ENCODE data around the gene YIF1A.
"Not testable (repeated sequence)": the region's sequence is repeated elsewhere in the genome, so short reads cannot be mapped to it uniquely, and the experiment has no call there.

Gene YIF1A

DNA sequence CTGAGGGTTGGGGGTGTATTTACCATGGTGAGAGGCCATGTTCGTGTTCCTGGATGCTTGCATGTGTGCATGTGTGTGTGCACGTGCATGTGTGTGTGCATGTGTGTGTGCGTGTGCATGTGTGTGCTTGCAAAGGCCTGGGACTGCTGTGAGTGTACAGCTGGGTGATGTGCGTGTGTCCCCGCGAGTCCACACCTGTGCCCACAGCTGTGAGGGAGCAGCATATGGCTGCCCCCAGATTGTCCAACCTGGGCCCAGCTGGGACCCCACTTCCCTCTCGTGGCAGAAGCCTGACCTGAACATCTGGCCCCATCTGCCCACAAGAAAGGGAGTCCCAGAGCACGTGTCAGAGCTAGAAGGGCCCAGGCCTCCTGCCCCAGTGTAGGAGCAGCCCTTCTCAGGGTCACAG is 36.3 kb upstream of the YIF1A start:
- DNase-seq, result no peak

DNA sequence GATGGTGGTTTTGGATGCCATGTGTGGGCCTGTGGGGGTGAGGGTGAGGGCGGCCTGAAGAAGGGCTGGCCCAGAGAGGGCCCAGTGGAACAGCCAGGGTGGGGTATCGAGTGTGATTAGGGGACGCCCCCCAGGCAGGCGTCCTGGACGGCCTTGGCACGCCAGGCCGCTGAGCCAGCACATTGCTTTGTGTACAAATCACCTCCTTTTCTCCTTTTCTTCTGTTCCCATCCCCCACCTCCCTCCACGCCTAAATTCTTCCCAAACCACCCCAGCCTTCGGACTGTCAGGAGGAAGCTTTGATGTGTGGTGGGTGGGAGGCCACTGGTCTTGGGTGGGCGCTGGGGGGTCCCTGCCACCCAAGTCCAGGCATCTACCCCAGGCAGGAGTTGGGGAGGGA is 35.7 kb upstream of the YIF1A start:
- DNase-seq, result no peak

DNA sequence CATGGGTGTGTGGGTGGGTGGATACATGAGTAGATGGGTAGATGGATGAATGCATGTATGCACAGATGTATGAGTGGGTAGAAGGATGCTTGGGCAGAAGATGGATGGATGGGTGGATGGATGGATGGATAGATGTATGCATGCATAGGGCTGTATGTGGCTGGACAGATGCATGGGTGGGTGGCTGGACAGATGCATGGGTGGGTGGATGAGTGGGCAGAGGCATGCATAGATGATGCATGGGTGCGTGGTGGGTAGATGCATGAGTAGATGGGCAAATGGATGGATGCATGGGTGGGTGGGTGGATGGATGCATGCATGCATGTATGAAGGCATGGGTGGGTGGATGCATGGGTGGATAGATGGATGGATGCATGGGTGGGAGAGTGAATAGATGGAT is 34.7 kb upstream of the YIF1A start:
- DNase-seq, result no peak

DNA sequence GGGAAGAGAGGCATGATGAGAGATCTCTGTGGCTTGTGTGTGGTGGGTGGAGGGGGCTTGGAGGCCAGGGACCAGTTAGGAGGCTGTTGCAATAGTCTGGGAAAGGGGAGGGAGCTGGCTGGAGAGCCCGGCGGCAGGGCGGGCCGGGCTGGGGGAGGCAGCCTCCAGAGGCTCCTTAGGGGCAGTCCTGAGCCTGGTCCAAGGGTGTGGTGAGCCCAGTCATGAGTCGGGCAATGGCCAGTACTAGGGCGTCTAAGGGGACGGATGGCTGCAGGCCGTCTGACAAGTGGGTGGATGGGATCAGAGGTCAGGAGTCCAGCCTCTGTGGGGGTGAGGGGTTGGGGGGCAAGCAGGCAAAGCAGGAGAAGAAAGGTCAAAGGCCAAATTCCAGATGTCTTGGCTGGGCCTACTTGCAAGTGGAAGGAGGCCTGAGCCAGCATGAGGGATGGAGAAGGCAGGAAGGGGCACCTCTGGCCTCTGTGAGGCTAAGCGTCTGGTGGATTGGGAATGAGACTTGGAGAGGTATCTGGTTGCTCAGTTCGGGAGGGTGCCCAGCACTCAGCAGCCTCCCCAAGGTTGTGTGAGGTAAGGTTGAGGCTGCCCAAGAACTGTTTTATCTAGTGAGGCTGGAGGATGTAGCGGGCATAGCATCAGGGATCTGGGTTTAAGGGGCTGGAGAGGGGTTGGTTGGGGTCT is 33.9 kb upstream of the YIF1A start:
- no peak for DNase-seq

- DNase-seq, result no peak
Measured at GRCh38 chr11:66321606-66322005, 32.7 kb upstream of the YIF1A start.

GRCh38 chr11:66320748-66321147 is 31.8 kb upstream of the YIF1A start:
- not testable (repeated sequence) for DNase-seq

- not testable (repeated sequence) for DNase-seq
Measured at GRCh38 chr11:66320289-66320688, 31.3 kb upstream of the YIF1A start.

- no peak for DNase-seq
Measured at GRCh38 chr11:66318600-66318970, 29.6 kb upstream of the YIF1A start.

DNA sequence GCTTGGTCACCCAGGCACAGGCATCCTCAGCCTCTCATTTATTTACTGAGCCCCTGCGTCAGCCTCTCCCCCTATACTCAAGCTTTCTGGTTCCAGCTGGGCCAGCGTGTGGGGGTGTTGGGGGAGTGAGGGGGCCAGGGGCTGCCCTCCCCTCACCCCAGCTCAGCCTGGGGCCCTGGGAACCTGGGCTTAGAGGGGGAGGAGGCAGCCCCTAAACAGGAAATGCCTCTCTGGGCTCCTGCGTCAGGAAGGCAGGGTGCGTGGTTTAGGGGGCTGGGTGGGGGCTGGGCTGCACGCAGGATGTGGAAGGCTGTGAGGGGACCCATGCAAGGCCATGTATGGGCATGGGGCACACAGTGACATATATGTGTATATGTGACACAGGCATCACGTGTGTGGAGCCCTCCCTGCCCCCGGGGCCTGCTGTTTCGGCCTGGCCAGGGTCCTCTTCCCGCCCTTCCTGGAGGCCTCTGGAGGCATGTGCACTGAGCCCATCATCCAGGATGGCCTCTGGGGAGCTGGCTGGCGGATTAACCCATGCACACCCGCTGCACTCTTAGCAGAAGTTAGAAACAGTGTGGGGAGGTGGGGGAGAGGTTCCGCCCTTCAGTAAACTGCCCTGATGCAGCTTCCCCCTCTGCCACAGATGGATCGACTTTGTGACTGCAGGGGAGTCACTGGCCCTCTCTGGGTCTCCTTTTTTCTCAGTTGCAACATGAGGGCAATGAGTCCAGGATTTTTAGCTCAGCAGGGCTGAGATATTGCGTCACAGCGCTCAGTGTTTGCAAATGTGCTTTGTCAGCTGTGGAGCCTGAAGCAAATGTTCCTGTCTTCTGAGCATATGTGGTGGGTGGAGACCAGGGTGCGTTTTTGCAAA is 29.0 kb upstream of the YIF1A start:
- DNase-seq, result no peak

GRCh38 chr11:66317322-66317722 is 28.4 kb upstream of the YIF1A start:
- no peak for DNase-seq

GRCh38 chr11:66316849-66317251 is 27.9 kb upstream of the YIF1A start, which contains the start of gene CD248:
CD248 (minus strand) TSS chr11:66317044; CDS start chr11:66317027, 17 bp downstream.
- DNase-seq, result no peak

GRCh38 chr11:66315921-66316811 is 27.2 kb upstream of the YIF1A start:
- no peak for DNase-seq

- no peak for DNase-seq
Measured at GRCh38 chr11:66315498-66315885, 26.5 kb upstream of the YIF1A start.

DNA sequence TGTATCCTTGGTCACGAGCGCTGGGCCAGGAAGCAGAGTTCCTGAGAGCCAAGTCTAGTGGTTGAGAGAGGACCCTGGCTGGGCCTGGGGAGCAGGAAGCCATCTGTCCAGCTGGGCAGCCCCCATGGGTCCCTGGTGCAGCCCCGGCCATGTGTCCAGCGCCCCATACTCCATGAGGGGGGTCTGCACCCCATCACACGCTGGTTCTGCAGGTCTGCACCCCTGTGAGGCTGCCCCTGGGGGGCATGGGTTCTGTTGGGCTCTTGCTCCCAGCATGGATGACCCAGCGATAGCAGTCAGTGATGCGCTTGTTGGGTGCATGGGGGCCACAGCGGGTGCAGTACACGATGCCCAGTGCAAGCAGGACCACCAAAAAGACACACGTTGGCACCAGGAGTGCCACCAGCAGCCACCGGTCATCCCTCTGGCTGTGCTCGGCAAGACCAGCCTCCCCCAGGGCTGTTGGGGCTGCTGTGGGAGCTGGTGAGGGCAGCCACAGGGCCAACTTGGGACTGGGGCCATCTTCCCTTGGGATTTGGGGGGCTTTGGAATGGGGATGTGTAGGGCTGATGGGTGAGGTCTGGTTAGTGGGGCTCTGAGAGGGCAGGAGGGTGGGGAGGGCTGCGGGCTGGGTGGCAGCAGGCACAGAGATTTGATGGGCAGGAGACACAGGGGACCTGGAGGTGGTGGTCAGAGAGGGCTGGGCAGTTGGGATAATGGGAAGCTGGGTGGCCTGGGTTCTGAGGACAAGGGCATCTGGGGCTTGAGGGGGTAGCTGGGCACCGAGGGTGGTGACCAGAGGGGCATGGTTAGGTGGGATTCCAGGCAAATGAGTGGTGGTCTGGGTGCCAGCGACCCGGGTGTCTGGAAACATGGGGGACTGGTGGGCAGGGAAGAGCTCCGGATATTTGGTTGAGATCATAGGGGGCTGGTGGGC is 25.9 kb upstream of the YIF1A start:
- no peak for DNase-seq

GRCh38 chr11:66314186-66314501 is 25.2 kb upstream of the YIF1A start:
- no peak for DNase-seq

DNA sequence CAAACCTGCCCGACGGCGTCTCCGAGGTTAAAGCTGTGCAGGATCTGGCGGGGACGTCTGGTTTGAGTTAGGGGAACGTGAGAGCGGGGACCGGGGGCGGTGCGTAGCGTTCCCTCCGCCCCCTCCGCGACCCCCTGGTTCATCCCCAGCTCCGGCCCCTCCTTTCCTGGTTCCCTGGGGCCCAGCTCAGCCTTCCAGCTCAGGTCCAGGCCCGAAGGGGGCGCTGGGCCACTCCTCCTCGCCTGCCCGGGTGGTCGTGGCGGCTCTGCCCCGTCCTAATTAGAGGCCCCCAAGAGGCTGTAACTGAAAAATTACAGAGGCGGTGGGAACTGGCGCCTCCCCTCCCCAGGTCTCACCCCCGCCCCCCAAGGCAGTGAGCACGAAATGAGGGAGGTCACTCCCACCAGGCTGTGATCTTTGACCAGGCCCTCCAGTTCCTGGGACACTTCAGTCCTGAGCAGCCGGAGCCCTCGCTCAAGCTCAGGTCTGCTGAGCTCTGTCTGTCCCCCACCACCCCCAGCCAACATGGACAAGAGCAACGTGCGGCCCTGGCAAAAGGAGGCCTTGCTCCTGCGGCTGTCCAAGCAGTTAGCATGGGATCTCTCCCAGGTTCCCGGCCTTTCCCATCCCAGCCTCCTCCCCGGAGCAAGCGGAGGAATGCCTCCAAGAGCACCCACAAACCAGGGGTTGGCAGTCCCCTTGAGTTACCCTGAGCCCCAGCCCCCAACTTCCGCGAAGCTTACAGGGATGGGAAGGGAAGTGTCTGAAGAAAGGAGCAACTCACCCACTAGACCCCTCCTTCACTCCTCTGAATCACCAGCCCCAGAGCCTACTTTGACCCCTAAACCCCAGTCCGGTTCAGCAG is 24.6 kb upstream of the YIF1A start:
- no peak for DNase-seq

DNA sequence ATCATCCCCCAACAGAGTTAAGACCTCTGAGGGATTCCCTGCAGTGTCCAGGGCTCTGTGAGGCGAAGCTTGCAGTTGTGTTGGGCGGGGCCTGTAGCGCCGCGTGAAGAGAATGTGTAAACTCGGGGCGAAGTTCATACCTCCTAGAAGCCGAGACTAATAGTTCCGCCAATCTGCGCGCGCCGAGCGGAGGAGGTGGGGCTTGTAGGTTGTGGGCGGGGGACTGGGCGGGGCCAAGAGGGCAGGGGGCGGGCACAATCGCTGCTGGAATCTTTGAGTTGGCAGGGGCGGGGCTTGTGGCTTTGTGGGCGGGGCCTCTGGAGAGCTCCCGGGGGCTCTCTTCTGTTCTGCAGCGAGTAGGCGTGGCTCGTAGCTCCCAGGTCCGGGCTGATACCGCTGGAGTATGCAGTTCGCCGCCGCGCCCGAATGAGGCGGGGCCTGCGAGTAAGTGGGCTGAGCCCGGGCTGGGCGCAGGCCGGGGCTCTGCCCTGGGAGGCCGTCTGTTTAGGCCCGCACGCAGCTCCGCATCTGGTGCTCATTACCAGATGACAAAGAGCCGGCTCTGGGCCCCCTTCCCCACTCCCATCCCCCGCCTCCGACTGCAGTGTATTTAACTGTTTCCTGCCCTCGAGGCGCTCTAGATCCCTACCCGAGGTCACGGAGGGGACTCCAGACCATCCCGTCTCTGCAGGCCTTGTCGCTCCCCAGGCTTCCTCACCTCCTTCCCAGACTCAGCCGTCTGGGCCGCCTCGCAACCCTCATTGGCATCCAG is 23.8 kb upstream of the YIF1A start:
- peak; percentile 76 for DNase-seq

DNA sequence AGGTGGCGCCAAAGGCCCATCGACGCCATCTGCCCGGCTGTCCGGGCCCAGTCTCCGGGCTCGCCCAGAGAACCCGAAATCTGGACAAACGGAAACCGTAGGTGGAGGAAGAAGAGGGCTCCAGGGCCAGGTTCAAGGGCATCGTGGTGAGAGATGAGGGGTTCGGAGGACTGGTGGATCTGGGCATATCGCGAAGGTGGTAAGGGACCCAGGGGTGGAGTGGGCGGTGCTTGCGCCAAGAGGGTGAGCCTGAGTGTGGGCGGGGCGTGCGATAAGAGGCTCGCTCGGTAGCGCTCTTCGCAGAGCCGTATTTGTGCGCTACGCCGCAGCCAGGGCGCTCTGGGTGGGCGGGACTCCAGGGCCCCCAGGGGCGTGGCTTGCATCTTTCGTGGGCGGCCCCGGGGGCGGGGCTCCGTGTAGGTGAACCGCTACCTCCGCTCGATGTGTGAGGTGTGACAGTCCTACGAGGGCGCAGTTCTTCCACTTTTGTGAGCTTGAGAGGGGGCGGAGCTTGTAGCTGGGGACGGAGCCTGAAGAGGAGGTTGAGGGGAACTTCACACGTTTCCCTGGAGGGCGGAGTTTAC is 23.1 kb upstream of the YIF1A start:
- peak; percentile 64 for DNase-seq

DNA sequence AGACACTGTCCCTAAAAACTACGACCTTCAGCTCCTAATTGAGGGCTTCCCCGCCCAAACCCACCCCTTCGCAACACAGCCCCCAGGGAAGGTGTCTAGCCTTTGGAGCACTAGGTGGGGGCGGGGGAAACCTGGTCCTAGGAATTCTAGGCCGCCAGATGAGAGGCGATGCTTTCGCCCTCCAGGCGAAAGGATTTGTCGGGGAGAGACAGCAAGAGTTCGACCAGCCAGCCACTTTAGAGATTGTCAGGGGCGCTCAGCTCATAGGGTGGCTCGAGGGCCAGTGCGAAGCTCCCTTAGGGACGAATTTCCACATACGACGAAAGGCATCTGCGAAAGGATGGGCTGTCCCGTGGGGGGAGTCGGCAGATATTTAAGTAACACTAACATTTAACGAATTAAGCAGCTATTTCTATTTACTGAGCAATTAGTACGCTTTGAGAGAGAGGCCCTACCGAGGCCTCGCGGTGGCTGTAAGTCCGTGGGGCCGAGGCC is 22.6 kb upstream of the YIF1A start:
- DNase-seq, result no peak

All from NCI-H187 treated with DMSO at 0.1 percent for 48 hours (cell line).